CD14-positive monocyte (primary cell): ENCODE data around the gene DUOXA2. TPM values are rescaled to one million over a fixed set of nuclear protein-coding genes. Genes with fewer than 3 reads are reported as not detected.

Experiments used
- DNase-seq, 3 donors: peaks; one replicate each; pipeline ENCODE4 v3.0.0-alpha.2; 2011 to 2022
- H2AFZ ChIP-seq: 2 replicates; pipeline ENCODE4 v1.6.0; 2012; ENCODE audit warnings: mild to moderate bottlenecking, low read depth, low read length, inconsistent platforms; ENCODE audit not compliant: insufficient read depth, poor library complexity, severe bottlenecking
- H3K27ac ChIP-seq, 2 donors: 1 replicate in 1 of 2; 2 replicates in 1 of 2; pipeline ENCODE4 v1.5.1; 2012 to 2013; ENCODE audit warnings: low read length in 2 of 2, control low read depth in 1 of 2, inconsistent platforms in 1 of 2, low read depth in 1 of 2, mild to moderate bottlenecking in 1 of 2
- H3K27me3 ChIP-seq, 2 donors: one replicate each; pipeline versions ENCODE4 v1.6.0 to v1.6.1; 2011 to 2013; ENCODE audit warnings: low read length in 2 of 2; ENCODE audit not compliant: control insufficient read depth in 2 of 2, insufficient read depth in 2 of 2
- H3K36me3 ChIP-seq, 2 donors: replicated peaks in 1 of 2; 1 replicate in 1 of 2; 2 replicates in 1 of 2; pipeline versions ENCODE4 v1.5.1 to v1.6.1; 2012 to 2013; ENCODE audit warnings: low read length in 2 of 2, control low read depth in 1 of 2, inconsistent platforms in 1 of 2, mild to moderate bottlenecking in 1 of 2; ENCODE audit not compliant: insufficient read depth in 2 of 2, control insufficient read depth in 1 of 2
- H3K4me1 ChIP-seq, 2 donors: 1 replicate in 1 of 2; 2 replicates in 1 of 2; pipeline versions ENCODE4 v1.5.1 to v1.6.1; 2012 to 2013; ENCODE audit warnings: low read length in 2 of 2, control low read depth in 1 of 2, inconsistent platforms in 1 of 2, mild to moderate bottlenecking in 1 of 2, moderate library complexity in 1 of 2; ENCODE audit not compliant: insufficient read depth in 2 of 2, control insufficient read depth in 1 of 2
- H3K4me2 ChIP-seq: replicated peaks from 2 replicates; pipeline ENCODE3; 2012; ENCODE audit warnings: low read length, moderate library complexity, mild to moderate bottlenecking; ENCODE audit not compliant: poor library complexity, severe bottlenecking; ENCODE audit errors: extremely low read depth
- H3K4me3 ChIP-seq, 3 experiments: fragments of 200-600 bp in 1 of 3; sonication (generic) in 1 of 3; replicated peaks in 1 of 3; 1 replicate in 2 of 3; 2 replicates in 1 of 3; pipeline ENCODE4 v1.5.1; 2011 to 2013; ENCODE audit warnings: low read length in 3 of 3, mild to moderate bottlenecking in 3 of 3, control low read depth in 2 of 3, low read depth in 2 of 3, inconsistent platforms in 1 of 3, moderate library complexity in 1 of 3
- H3K79me2 ChIP-seq: 2 replicates; pipeline ENCODE4 v1.6.0; 2012; ENCODE audit warnings: mild to moderate bottlenecking, control low read depth, inconsistent platforms, low read length, moderate library complexity; ENCODE audit not compliant: insufficient read depth
- H3K9ac ChIP-seq: 2 replicates; pipeline ENCODE4 v1.6.0; 2017; ENCODE audit warnings: low read length, mild to moderate bottlenecking; ENCODE audit not compliant: insufficient read depth, poor library complexity, severe bottlenecking
- H3K9me3 ChIP-seq, 2 donors: replicated peaks in 1 of 2; 1 replicate in 1 of 2; 2 replicates in 1 of 2; pipeline versions ENCODE4 v1.5.1 to v1.6.1; 2012 to 2013; ENCODE audit warnings: low read length in 2 of 2, control low read depth in 1 of 2; ENCODE audit not compliant: control insufficient read depth in 1 of 2, insufficient read depth in 1 of 2
- H4K20me1 ChIP-seq: 2 replicates; pipeline ENCODE4 v1.6.0; 2012; ENCODE audit warnings: mild to moderate bottlenecking, low read length, control low read depth, moderate library complexity; ENCODE audit not compliant: insufficient read depth
- H3K27ac Mint-ChIP-seq, 7 donors: one replicate each; pipeline ENCODE4 v1.8.0; 2020; ENCODE audit warnings: mild to moderate bottlenecking in 7 of 7, mixed read lengths in 7 of 7, moderate library complexity in 6 of 7, inconsistent platforms in 2 of 7
- H3K27me3 Mint-ChIP-seq, 3 donors: one replicate each; pipeline ENCODE4 v1.8.0; 2021 to 2022; ENCODE audit warnings: low read depth in 3 of 3, mild to moderate bottlenecking in 3 of 3, mixed read lengths in 3 of 3, moderate library complexity in 3 of 3, inconsistent platforms in 1 of 3
- H3K36me3 Mint-ChIP-seq, 2 donors: one replicate each; pipeline ENCODE4 v1.8.0; 2020; ENCODE audit warnings: mixed read lengths in 2 of 2, inconsistent platforms in 1 of 2, mild to moderate bottlenecking in 1 of 2
- H3K4me1 Mint-ChIP-seq: one replicate; pipeline ENCODE4 v1.8.0; 2020; ENCODE audit warnings: mild to moderate bottlenecking, mixed read lengths
- H3K4me3 Mint-ChIP-seq, 2 donors: one replicate each; pipeline ENCODE4 v1.8.0; 2020; ENCODE audit warnings: mild to moderate bottlenecking in 2 of 2, mixed read lengths in 2 of 2, moderate library complexity in 1 of 2
- H3K9me3 Mint-ChIP-seq, 7 donors: one replicate each; pipeline ENCODE4 v1.8.0; 2020 to 2022; ENCODE audit warnings: mixed read lengths in 7 of 7, mild to moderate bottlenecking in 6 of 7, moderate library complexity in 6 of 7, inconsistent platforms in 2 of 7
- CTCF ChIP-seq: fragments of 200-600 bp; IDR thresholded peaks from one replicate; pipeline ENCODE4 v1.8.0; 2022; ENCODE audit warnings: antibody characterized with exemption, mild to moderate bottlenecking
- WGBS: methylation state at CpG from one replicate; pipeline ENCODE4 v1.1.5; 2013; ENCODE audit warnings: missing lambda C conversion rate; ENCODE audit not compliant: insufficient coverage; 5-methylcytosine and 5-hydroxymethylcytosine counted together
- intact Hi-C, 2 donors: fragments of 100-400 bp; cut with micrococcal nuclease; formaldehyde crosslinking; loops; one replicate each; pipeline versions ENCODE4 v1.15.0 to v1.15.1; 2023
- polyA plus RNA-seq, 3 donors: library from polyadenylated mRNA; depleted of rRNA in 1 of 3; unstranded in 2 of 3; stranded (reverse) in 1 of 3; fragments of 300-500 nt in 2 of 3; fragments of >200 nt in 1 of 3; fragmentation: Illumina TruSeq in 2 of 3; gene quantifications; 1 replicate in 2 of 3; 2 replicates in 1 of 3; pipeline ENCODE4 v1.2.3, GENCODE V29; 2012 to 2021

The DUOXA2 gene
- polyA plus RNA-seq, 3 donors: not detected

GRCh38 chr15:45157974-45158373 lies 43.8 kb downstream of the DUOXA2 start:
- Histone ChIP-seq H3K9ac (no peak overlapping the region), H3K27ac (no peak overlapping the region), H3K4me3 (no peak overlapping the region), H3K27me3 (no peaks in the 10 kb centered on the region), H3K4me2 (no peak overlapping the region), H4K20me1 (no peaks in the 10 kb centered on the region), H2AFZ (no peak overlapping the region), H3K79me2 (no peaks in the 10 kb centered on the region), H3K36me3 (no peaks in the 10 kb centered on the region), H3K9me3 (no peaks in the 10 kb centered on the region), H3K4me1 (peaks cover 6 to 7% of the 10 kb centered on the region in 2 donors)
- no peak overlapping the region for H3K4me3 Mint-ChIP-seq
- H3K4me1 Mint-ChIP-seq: peaks cover 7% of the 10 kb centered on the region
- H3K9me3 Mint-ChIP-seq: peaks cover 0 to 3% (median 0%) of the 10 kb centered on the region in 7 donors
- peaks cover 0 to 9% (median 6%) of the 10 kb centered on the region in 3 donors for H3K27me3 Mint-ChIP-seq
- H3K36me3 Mint-ChIP-seq: peaks cover 0 to 2% of the 10 kb centered on the region in 2 donors
- TF ChIP-seq CTCF: no peak
- H3K27ac Mint-ChIP-seq: peak overlapping the region in 2 of 7 donors; percentile 11 to 21
- 64% methylated on average over 1 of the region's 1 CpG for WGBS
- no peak for DNase-seq
- intact Hi-C loops: no loop called here

DNA sequence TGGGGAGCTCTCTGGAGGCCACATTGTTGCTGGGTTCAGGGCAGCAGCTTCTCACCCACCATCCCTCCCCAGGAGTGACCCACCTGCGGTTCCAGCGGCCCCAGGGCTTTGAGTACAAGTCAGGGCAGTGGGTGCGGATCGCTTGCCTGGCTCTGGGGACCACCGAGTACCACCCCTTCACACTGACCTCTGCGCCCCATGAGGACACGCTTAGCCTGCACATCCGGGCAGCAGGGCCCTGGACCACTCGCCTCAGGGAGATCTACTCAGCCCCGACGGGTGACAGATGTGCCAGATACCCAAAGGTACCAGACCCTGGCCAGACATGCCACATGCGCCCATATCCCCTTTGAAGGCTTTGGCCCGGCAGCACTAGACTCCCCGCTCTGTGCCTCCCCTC lies 47.5 kb downstream of the DUOXA2 start:
- peaks cover 27% of the 10 kb centered on the region for H3K4me1 Mint-ChIP-seq
- Histone ChIP-seq H3K9ac (no peak overlapping the region), H3K4me3 (no peak overlapping the region), H3K4me1 (peaks cover 18 to 21% of the 10 kb centered on the region in 2 donors), H3K79me2 (no peaks in the 10 kb centered on the region), H2AFZ (no peak overlapping the region), H4K20me1 (no peaks in the 10 kb centered on the region), H3K27me3 (no peaks in the 10 kb centered on the region), H3K4me2 (no peak overlapping the region), H3K36me3 (no peaks in the 10 kb centered on the region), H3K27ac (no peak overlapping the region), H3K9me3 (no peaks in the 10 kb centered on the region)
- no peak overlapping the region for H3K4me3 Mint-ChIP-seq
- TF ChIP-seq CTCF: no peak
- peaks cover 0 to 3% (median 0%) of the 10 kb centered on the region in 7 donors for H3K9me3 Mint-ChIP-seq
- no peak for DNase-seq
- peaks cover 0 to 2% of the 10 kb centered on the region in 2 donors for H3K36me3 Mint-ChIP-seq
- peaks cover 0 to 4% (median 3%) of the 10 kb centered on the region in 3 donors for H3K27me3 Mint-ChIP-seq
- peak overlapping the region in 1 of 7 donors; percentile 85 for H3K27ac Mint-ChIP-seq
- 97% methylated on average over 14 of the region's 14 CpGs for WGBS
- intact Hi-C loops: no loop called here
